Right atrium auricular region (tissue), 2 donors: ENCODE results near the gene PTPN4. TPM values are rescaled to one million over a fixed set of nuclear protein-coding genes. Genes with fewer than 3 reads are reported as not detected.

Source experiments
- DNase-seq: peaks from one replicate; pipeline ENCODE4 v3.0.0-alpha.2; 2019; ENCODE audit warnings: low spot score
- H3K27ac ChIP-seq, 2 donors: fragments of 200-600 bp; sonication (generic); 1 replicate in 1 of 2; 2 replicates in 1 of 2; pipeline ENCODE4 v1.5.1; 2016 to 2019
- H3K27me3 ChIP-seq, 2 donors: fragments of 200-600 bp; sonication (generic); one replicate each; pipeline versions ENCODE4 v1.5.1 to v1.6.0; 2017 to 2019
- H3K36me3 ChIP-seq: fragments of 200-600 bp; sonication (generic); one replicate; pipeline ENCODE4 v1.5.1; 2016
- H3K4me1 ChIP-seq, 2 donors: fragments of 200-600 bp; sonication (generic); one replicate each; pipeline versions ENCODE4 v1.5.1 to v1.6.0; 2017 to 2019
- H3K4me3 ChIP-seq, 2 donors: fragments of 200-600 bp; sonication (generic); 1 replicate in 1 of 2; 2 replicates in 1 of 2; pipeline ENCODE4 v1.5.1; 2017 to 2019; ENCODE audit warnings: mild to moderate bottlenecking in 1 of 2, moderate library complexity in 1 of 2
- H3K9me3 ChIP-seq, 2 donors: fragments of 200-600 bp; sonication (generic); one replicate each; pipeline ENCODE4 v1.5.1; 2019
- total RNA-seq, 2 donors: library from RNA; depleted of rRNA; stranded (reverse); fragments of >200 nt; gene quantifications; one replicate each; pipeline ENCODE4 v1.1.0, GENCODE V29; 2016
- TF ChIP-seq, protein P1 (sequence below), 2 donors: fragments of 200-600 bp; sonication (generic); IDR thresholded peaks; one replicate each; pipeline ENCODE4 v1.5.1; 2019; ENCODE audit warnings: antibody characterized with exemption in 2 of 2

Gene PTPN4
- total RNA-seq, 2 donors from 2014 or later = 23.7 to 44.1 TPM

DNA sequence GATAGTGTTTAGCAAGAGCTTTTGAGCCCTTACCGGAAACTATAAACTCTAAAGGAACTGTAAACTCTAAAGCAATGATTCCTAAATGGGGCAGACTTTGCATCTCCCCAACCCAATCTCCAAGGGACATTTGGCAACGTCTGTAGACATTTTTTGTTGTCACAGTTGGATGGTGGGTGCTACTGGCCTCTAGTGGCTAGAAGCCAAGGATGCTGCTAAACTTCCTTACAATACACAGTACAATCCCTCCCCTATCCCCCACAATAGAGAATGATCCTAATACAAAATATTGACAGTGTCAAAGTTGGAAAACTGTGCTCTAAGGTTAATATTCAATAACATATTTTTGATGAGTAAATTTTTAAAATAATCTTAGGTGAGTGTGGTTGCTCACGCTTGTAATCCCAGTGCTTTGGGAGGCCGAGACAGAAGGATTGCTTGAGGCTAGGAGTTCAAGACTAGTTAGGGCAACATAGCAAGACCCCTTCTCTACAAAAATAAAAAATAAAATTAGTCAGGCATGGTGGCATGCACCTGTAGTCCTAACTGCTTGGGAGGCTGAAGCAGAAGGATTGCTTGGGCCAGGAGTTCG is 66.7 kb downstream of the PTPN4 start:
- TF ChIP-seq, protein P1, sequence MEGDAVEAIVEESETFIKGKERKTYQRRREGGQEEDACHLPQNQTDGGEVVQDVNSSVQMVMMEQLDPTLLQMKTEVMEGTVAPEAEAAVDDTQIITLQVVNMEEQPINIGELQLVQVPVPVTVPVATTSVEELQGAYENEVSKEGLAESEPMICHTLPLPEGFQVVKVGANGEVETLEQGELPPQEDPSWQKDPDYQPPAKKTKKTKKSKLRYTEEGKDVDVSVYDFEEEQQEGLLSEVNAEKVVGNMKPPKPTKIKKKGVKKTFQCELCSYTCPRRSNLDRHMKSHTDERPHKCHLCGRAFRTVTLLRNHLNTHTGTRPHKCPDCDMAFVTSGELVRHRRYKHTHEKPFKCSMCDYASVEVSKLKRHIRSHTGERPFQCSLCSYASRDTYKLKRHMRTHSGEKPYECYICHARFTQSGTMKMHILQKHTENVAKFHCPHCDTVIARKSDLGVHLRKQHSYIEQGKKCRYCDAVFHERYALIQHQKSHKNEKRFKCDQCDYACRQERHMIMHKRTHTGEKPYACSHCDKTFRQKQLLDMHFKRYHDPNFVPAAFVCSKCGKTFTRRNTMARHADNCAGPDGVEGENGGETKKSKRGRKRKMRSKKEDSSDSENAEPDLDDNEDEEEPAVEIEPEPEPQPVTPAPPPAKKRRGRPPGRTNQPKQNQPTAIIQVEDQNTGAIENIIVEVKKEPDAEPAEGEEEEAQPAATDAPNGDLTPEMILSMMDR (IDR thresholded peaks at IDR 0.05) = peak; percentile 31 to 61
- Histone ChIP-seq H3K4me1 (peaks cover 0 to 9% of the 10 kb centered on the region in 2 donors), H3K9me3 (peaks cover 0 to 12% of the 10 kb centered on the region in 2 donors), H3K27ac (no peak overlapping the region), H3K36me3 (no peaks in the 10 kb centered on the region), H3K27me3 (no peaks in the 10 kb centered on the region), H3K4me3 (no peak overlapping the region)
- DNase-seq = no peak

DNA sequence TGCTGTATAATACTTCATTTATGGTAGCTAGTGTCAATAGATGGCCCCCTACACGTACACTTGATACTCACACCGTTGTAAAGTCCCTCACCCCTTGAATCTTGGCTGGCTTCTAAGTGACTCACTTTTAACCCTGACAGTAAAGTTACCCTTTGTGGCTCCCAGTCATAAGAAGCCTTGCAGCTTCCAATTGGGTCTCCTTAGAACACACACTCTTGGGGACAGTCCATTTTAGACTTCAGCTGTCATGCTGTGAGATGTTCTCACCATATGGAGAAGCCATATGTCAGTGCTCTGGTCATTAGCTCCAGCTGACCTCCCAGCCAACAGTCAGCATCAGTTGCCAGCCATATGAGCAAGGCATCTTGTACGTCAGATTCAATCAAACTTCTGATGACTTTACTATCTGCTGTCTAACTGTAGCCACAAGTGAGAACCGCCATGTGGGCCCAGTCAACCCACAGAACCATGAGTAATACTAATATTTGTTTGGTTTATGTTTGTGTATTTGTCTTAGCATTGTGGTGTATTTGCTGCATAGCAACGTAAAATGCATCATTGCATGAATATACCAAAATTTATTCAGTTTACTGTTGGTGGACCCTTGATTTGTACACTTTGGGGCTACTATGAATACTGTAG is 68.3 kb downstream of the PTPN4 start:
- DNase-seq = no peak
- TF ChIP-seq, protein P1 (IDR thresholded peaks at IDR 0.05) = no peak
- Histone ChIP-seq H3K36me3 (no peaks in the 10 kb centered on the region), H3K27ac (no peak overlapping the region), H3K4me1 (peaks cover 0 to 9% of the 10 kb centered on the region in 2 donors), H3K9me3 (peaks cover 0 to 12% of the 10 kb centered on the region in 2 donors), H3K27me3 (no peaks in the 10 kb centered on the region), H3K4me3 (no peak overlapping the region)

DNA sequence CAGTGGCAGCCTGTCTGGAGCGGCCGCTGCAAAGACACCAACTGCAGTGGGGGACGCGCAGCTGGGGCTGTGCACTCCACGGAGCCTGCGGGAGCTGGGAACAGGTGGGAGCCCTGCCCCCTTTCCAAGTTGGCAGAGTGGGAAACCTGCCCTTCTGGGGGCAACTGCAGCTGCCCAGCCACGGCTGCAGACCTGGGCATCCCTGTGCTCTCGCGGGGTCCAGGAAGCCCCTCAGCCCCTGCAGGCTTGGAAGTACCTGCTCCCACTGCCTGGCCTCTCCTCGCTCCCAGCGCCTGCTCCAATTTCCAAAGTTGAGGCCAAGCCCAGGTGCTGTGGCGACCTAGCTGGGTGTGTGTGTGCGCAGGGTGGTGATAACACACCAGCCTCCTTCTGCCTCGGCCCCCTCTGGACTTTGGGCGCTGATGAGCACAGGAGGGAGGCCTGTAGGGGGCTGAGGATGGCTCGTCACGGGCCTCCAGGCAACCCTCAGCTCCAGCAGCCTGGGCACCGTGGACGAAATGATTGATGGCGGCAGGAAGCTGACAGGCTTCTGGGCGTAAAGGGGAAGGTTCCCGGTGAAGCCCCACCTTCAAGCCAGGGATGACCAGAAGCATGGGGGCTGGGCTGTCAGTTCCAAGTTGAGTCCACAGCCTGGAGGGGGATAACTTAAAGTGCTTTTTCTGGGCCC is 76.9 kb downstream of the PTPN4 start:
- DNase-seq = no peak
- peaks cover 0 to 6% of the 10 kb centered on the region in 2 donors for H3K4me1 ChIP-seq
- TF ChIP-seq, protein P1 (IDR thresholded peaks at IDR 0.05) = no peak
- H3K36me3 ChIP-seq = no peaks in the 10 kb centered on the region
- H3K27me3 ChIP-seq = no peaks in the 10 kb centered on the region
- no peak overlapping the region for H3K27ac ChIP-seq
- no peaks in the 10 kb centered on the region for H3K9me3 ChIP-seq
- no peak overlapping the region for H3K4me3 ChIP-seq

DNA sequence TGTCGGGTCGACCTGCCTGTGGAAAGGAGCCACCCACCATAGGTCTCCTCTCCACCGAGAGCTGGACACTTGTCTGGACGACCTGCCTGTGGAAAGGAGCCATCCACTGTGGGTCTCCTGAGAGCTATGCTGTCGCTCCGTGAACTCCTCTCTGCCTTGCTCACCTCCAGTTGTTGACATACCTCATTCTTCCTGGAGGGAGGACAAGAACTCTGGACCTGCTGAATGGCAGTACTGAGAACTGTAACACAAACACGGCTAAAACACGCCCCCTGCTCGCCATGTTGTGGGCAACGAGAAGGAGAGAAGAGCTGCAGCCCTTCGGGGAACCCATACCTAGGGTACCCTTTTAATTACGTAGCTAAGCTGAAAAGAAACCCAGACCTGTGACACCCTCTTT is 77.6 kb downstream of the PTPN4 start:
- no peak for DNase-seq
- peaks cover 0 to 6% of the 10 kb centered on the region in 2 donors for H3K4me1 ChIP-seq
- H3K27ac ChIP-seq = no peak overlapping the region
- H3K9me3 ChIP-seq = no peaks in the 10 kb centered on the region
- H3K27me3 ChIP-seq = no peaks in the 10 kb centered on the region
- no peak overlapping the region for H3K4me3 ChIP-seq
- TF ChIP-seq, protein P1 (IDR thresholded peaks at IDR 0.05) = no peak
- no peaks in the 10 kb centered on the region for H3K36me3 ChIP-seq

DNA sequence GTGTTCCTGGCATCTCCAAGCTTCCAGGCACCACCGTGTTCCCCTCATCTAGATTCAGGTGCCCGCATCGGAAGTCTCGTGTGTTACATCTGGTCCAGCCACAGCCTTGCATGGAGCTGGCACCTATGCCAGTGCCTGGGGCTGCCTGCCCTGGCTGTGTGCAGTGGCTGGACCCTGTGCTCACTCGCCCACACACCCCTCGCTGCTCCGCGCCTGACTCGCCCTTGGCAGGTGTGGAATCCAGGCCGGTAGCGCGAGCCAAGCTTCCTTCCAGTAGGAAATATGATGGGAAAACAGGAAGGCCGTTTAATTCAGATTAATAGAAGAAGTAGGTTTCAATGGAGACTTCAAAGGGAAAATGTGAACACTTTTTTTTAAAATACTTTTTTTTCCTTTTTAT is 78.0 kb downstream of the PTPN4 start:
- TF ChIP-seq, protein P1 (IDR thresholded peaks at IDR 0.05) = no peak
- H3K36me3 ChIP-seq = no peaks in the 10 kb centered on the region
- no peak for DNase-seq

More for the DNA sequence above, 78.0 kb downstream of the PTPN4 start:
- no peak overlapping the region for H3K4me3 ChIP-seq
- no peak overlapping the region for H3K27ac ChIP-seq
- no peaks in the 10 kb centered on the region for H3K27me3 ChIP-seq
- H3K4me1 ChIP-seq = peaks cover 0 to 6% of the 10 kb centered on the region in 2 donors
- H3K9me3 ChIP-seq = no peaks in the 10 kb centered on the region
